Measurements from ENCODE around the gene VPS37C. TPM values are rescaled to one million over a fixed set of nuclear protein-coding genes. Genes with fewer than 3 reads are reported as not detected.

Gene VPS37C
- total RNA-seq, 1 donor from 2014 or later, result 29.1 TPM

DNA sequence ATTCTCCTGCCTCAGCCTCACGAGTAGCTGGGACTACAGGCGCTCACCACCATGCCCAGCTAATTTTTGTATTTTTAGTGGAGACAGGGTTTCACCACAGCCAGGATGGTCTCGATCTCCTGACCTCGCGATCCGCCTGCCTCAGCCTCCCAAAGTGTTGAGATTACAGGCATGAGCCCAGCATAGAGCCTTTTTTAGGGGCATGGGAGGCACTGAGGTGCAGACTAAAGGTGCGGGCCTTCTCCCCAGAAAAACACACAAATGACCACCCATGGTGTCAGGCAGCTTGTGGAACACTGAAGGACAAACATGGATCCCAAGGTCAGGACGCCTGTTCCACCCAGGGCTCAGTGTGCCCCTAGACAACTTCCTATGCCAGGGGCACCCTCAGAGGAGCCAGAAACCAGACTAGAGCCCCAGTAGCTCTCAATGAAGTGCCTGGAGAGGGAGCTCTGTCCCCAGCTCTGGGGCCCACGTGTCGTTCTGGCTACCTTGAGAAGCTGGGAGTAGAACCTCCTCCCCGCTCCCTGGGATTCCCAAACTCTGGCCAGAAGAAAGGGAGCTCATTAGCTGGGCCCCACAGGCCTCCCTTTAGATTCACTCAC is 80.1 kb downstream of the VPS37C start:
- no peaks in the 10 kb centered on the region for H3K36me3 Mint-ChIP-seq
- no peak overlapping the region for H3K27ac Mint-ChIP-seq
- H3K4me1 Mint-ChIP-seq, result no peaks in the 10 kb centered on the region
- H3K9me3 Mint-ChIP-seq, result peaks cover 7% of the 10 kb centered on the region
- DNase-seq (ENCODE audit: low spot score in 2 of 2, unreplicated experiment in 2 of 2), result no peak
- TF ChIP-seq, protein P1, sequence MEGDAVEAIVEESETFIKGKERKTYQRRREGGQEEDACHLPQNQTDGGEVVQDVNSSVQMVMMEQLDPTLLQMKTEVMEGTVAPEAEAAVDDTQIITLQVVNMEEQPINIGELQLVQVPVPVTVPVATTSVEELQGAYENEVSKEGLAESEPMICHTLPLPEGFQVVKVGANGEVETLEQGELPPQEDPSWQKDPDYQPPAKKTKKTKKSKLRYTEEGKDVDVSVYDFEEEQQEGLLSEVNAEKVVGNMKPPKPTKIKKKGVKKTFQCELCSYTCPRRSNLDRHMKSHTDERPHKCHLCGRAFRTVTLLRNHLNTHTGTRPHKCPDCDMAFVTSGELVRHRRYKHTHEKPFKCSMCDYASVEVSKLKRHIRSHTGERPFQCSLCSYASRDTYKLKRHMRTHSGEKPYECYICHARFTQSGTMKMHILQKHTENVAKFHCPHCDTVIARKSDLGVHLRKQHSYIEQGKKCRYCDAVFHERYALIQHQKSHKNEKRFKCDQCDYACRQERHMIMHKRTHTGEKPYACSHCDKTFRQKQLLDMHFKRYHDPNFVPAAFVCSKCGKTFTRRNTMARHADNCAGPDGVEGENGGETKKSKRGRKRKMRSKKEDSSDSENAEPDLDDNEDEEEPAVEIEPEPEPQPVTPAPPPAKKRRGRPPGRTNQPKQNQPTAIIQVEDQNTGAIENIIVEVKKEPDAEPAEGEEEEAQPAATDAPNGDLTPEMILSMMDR (IDR thresholded peaks at IDR 0.05; ENCODE audit: unreplicated experiment), result no peak
- H3K4me3 Mint-ChIP-seq, result no peak overlapping the region
- peaks cover 10% of the 10 kb centered on the region for H3K27me3 Mint-ChIP-seq (ENCODE audit: low read depth)

DNA sequence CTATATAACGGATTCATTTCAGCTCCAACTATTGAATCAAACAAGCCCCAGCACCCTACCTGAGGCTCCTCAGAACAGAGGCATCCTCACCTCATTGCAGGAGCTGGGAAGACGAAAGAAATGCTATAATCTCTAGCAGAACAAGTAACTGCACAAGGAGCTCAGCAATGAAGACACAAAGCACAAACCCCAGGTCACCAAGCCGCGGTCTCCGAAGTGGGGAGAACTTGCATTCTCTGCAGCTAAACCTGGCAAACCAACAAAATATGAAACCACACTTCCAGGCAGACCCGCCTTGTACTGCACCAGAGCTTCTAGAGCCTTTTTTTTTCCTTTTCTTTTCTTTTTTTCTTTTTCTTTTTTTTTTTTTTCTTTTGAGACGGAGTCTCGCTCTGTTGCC is 80.7 kb downstream of the VPS37C start:
- TF ChIP-seq, protein P1 (IDR thresholded peaks at IDR 0.05; ENCODE audit: unreplicated experiment), result no peak
- H3K36me3 Mint-ChIP-seq, result no peaks in the 10 kb centered on the region
- H3K27ac Mint-ChIP-seq, result no peak overlapping the region

More for the DNA sequence above, 80.7 kb downstream of the VPS37C start:
- no peak overlapping the region for H3K4me3 Mint-ChIP-seq
- H3K27me3 Mint-ChIP-seq (ENCODE audit: low read depth), result peaks cover 10% of the 10 kb centered on the region
- H3K9me3 Mint-ChIP-seq, result peaks cover 7% of the 10 kb centered on the region
- peaks cover 4% of the 10 kb centered on the region for H3K4me1 Mint-ChIP-seq
- no peak for DNase-seq (ENCODE audit: low spot score in 2 of 2, unreplicated experiment in 2 of 2)

Other genes with a start within 250 kb of the VPS37C start
- gene TMEM109, start 247.3 kb downstream of the VPS37C start, total RNA-seq, result 52.5 to 56.8 TPM (median 55.2 TPM) in 3 replicates
- 182 to 197 TPM (median 193 TPM) in 3 replicates for gene TMEM132A, start 237.0 kb downstream of the VPS37C start, total RNA-seq
- 5.0 to 7.4 TPM (median 5.2 TPM) in 3 replicates for gene SLC15A3, start 209.2 kb downstream of the VPS37C start, total RNA-seq
- 0.27 to 0.31 TPM in 2 of 3 replicates, not detected in the other for gene CD6, start 189.7 kb downstream of the VPS37C start, total RNA-seq
- gene CD5, start 58.9 kb downstream of the VPS37C start, total RNA-seq, result not detected in 3 replicates
- gene PGA3, start 42.1 kb upstream of the VPS37C start, total RNA-seq, result not detected in 3 replicates
- not detected in 3 replicates for gene PGA4, start 60.9 kb upstream of the VPS37C start, total RNA-seq
- gene PGA5, start 79.7 kb upstream of the VPS37C start, total RNA-seq, result not detected in 3 replicates
- 6.2 to 8.7 TPM (median 8.2 TPM) in 3 replicates for gene VWCE, start 133.9 kb upstream of the VPS37C start, total RNA-seq
- 253 to 266 TPM (median 263 TPM) in 3 replicates for gene DDB1, start 171.7 kb upstream of the VPS37C start, total RNA-seq
- 74.0 to 83.6 TPM (median 75.8 TPM) in 3 replicates for gene TKFC, start 171.8 kb upstream of the VPS37C start, total RNA-seq
- gene CYB561A3, start 200.5 kb upstream of the VPS37C start, total RNA-seq, result 26.3 to 31.8 TPM (median 28.0 TPM) in 3 replicates
- 48.4 to 51.5 TPM (median 49.2 TPM) in 3 replicates for gene TMEM138, start 200.9 kb upstream of the VPS37C start, total RNA-seq
- 22.2 to 26.1 TPM (median 22.5 TPM) in 3 replicates for gene TMEM216, start 231.2 kb upstream of the VPS37C start, total RNA-seq

Measured in mesothelial cell of epicardium (in vitro differentiated cells).